ENCODE data around the gene ADAMTS12. TPM values are rescaled to one million over a fixed set of nuclear protein-coding genes. Genes with fewer than 3 reads are reported as not detected.
"Not testable (repeated sequence)": the region's sequence is repeated elsewhere in the genome, so short reads cannot be mapped to it uniquely, and the experiment has no call there.

ADAMTS12 gene
- total and polyA plus RNA-seq, 2 experiments from 2014 or later = 7.8 to 11.5 TPM

DNA sequence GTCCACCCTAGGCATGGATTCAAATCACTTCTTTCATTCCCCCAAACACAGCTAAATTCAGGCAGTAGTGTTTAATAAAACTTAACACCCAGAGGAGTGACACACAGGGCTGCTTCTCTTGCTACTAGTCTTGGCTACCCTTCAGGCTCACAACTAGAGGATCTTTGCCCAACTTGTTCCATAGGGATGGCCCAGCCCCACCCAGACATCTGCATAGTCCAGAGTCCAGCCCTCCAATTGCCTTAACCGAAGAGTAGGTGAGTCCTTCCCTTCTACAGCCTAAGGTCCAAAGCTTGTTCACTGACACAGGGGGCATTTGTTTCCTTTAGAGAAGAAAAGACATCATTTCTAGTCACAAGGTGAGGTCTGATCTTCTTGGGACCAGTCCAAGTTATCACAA is 29.2 kb upstream of the ADAMTS12 start:
- TF ChIP-seq EZH2 (IDR thresholded peaks at IDR 0.05; ENCODE audit: insufficient read depth, poor library complexity, severe bottlenecking) (no peak), EZH2phosphoT487 (IDR thresholded peaks at IDR 0.05; ENCODE audit: insufficient read depth, low read depth) (no peak)
- DNase-seq = no peak
- Histone ChIP-seq H2AFZ (no peak overlapping the region), H3K4me1 (ENCODE audit: insufficient read depth) (no peaks in the 10 kb centered on the region), H3K9ac (no peak overlapping the region), H3K9me2 (ENCODE audit: insufficient read depth) (no peaks in the 10 kb centered on the region), H3F3A (ENCODE audit: insufficient read depth) (no peaks in the 10 kb centered on the region), H4K20me1 (ENCODE audit: insufficient read depth) (no peaks in the 10 kb centered on the region), H3K36me3 (ENCODE audit: low read depth) (no peaks in the 10 kb centered on the region), H3K27me3 (replicated peaks; ENCODE audit: insufficient read depth) (no peaks in the 10 kb centered on the region), H3K4me3 (no peak overlapping the region), H3K79me2 (ENCODE audit: insufficient read depth) (no peaks in the 10 kb centered on the region), H3K4me2 (ENCODE audit: unreplicated experiment) (no peak overlapping the region), H3K9me3 (ENCODE audit: low read depth) (no peaks in the 10 kb centered on the region), H3K27ac (no peak overlapping the region)
- 93 to 94% methylated on average over 1 of the region's 1 CpG for WGBS, 2 experiments (ENCODE audit: low coverage in 1 of 2, low lambda C conversion rate in 2 of 2, missing lambda C conversion rate in 2 of 2)
- in situ Hi-C loops (cut with MboI) = no loop called here

DNA sequence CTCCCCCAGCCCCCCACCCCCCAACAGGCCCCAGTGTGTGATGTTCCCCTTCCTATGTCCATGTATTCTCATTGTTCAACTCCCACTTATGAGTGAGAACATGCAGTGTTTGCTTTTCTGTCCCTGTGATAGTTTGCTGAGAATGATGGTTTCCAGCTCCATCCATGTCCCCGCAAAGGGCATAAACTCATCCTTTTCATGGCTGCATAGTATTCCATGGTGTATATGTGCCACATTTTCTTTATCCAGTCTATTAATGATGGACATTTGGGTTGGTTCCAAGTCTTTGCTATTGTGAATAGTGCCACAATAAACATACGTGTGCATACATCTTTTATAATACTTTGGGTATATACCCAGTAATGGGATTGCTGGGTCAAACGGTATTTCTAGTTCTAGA is 23.1 kb upstream of the ADAMTS12 start:
- in situ Hi-C loops (cut with MboI); H4K20me1 ChIP-seq (ENCODE audit: insufficient read depth); H3K9me3 ChIP-seq (ENCODE audit: low read depth); H3F3A ChIP-seq (ENCODE audit: insufficient read depth); H3K4me1 ChIP-seq (ENCODE audit: insufficient read depth); H3K4me2 ChIP-seq (ENCODE audit: unreplicated experiment); H3K79me2 ChIP-seq (ENCODE audit: insufficient read depth); H3K27me3 ChIP-seq (replicated peaks; ENCODE audit: insufficient read depth); H3K36me3 ChIP-seq (ENCODE audit: low read depth); H3K9me2 ChIP-seq (ENCODE audit: insufficient read depth); H2AFZ ChIP-seq; H3K9ac ChIP-seq; H3K27ac ChIP-seq; H3K4me3 ChIP-seq; DNase-seq: not testable (repeated sequence)
- WGBS, 2 experiments (ENCODE audit: low coverage in 1 of 2, low lambda C conversion rate in 2 of 2, missing lambda C conversion rate in 2 of 2) = 80 to 86% methylated on average over 3 of the region's 3 CpGs

- H3F3A ChIP-seq (ENCODE audit: insufficient read depth); H4K20me1 ChIP-seq (ENCODE audit: insufficient read depth); H3K79me2 ChIP-seq (ENCODE audit: insufficient read depth); H3K4me3 ChIP-seq; in situ Hi-C loops (cut with MboI); H3K4me1 ChIP-seq (ENCODE audit: insufficient read depth); H3K27me3 ChIP-seq (replicated peaks; ENCODE audit: insufficient read depth); H3K36me3 ChIP-seq (ENCODE audit: low read depth); H2AFZ ChIP-seq; H3K9ac ChIP-seq; H3K27ac ChIP-seq; H3K9me3 ChIP-seq (ENCODE audit: low read depth); H3K4me2 ChIP-seq (ENCODE audit: unreplicated experiment); H3K9me2 ChIP-seq (ENCODE audit: insufficient read depth); DNase-seq: not testable (repeated sequence)
- 61 to 68% methylated on average over 7 of the region's 7 CpGs for WGBS, 2 experiments (ENCODE audit: low coverage in 1 of 2, low lambda C conversion rate in 2 of 2, missing lambda C conversion rate in 2 of 2)
Measured at GRCh38 chr5:33906248-33906647, 14.5 kb upstream of the ADAMTS12 start.

DNA sequence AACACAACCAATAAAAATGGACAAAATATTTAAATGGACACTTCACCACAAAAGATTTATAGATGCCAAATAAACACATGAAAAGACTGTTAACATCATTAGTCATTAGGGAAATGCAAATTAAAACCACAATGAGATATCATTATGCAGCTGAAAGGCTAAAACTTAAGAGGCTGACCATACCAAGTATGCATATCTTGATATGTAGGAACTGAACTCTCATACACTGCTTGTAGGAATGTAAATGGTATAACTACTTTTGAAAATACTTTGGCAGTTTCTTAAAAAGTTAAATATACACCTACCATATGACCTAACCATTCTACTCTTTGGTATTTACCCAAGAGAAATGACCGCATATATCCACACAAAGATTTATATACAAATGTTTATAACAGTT is 13.6 kb upstream of the ADAMTS12 start:
- no peak overlapping the region for H3K9ac ChIP-seq
- WGBS, 2 experiments (ENCODE audit: low coverage in 1 of 2, low lambda C conversion rate in 2 of 2, missing lambda C conversion rate in 2 of 2) = 97 to 98% methylated on average over 1 of the region's 1 CpG
- TF ChIP-seq EZH2phosphoT487 (IDR thresholded peaks at IDR 0.05; ENCODE audit: insufficient read depth, low read depth) (no peak), EZH2 (IDR thresholded peaks at IDR 0.05; ENCODE audit: insufficient read depth, poor library complexity, severe bottlenecking) (no peak)
- DNase-seq = no peak
- H3K4me3 ChIP-seq = no peak overlapping the region
- H2AFZ ChIP-seq = no peak overlapping the region
- no peaks in the 10 kb centered on the region for H4K20me1 ChIP-seq (ENCODE audit: insufficient read depth)
- no peak overlapping the region for H3K27ac ChIP-seq
- H3K4me1 ChIP-seq (ENCODE audit: insufficient read depth) = no peaks in the 10 kb centered on the region
- H3K9me3 ChIP-seq (ENCODE audit: low read depth) = no peaks in the 10 kb centered on the region
- H3K36me3 ChIP-seq (ENCODE audit: low read depth) = no peaks in the 10 kb centered on the region
- H3F3A ChIP-seq (ENCODE audit: insufficient read depth) = peaks cover 5% of the 10 kb centered on the region; the same call in 1 of the 2 replicates
- no peak overlapping the region for H3K4me2 ChIP-seq (ENCODE audit: unreplicated experiment)
- no peaks in the 10 kb centered on the region for H3K9me2 ChIP-seq (ENCODE audit: insufficient read depth)
- in situ Hi-C loops (cut with MboI) = no loop called here
- no peaks in the 10 kb centered on the region for H3K79me2 ChIP-seq (ENCODE audit: insufficient read depth)
- H3K27me3 ChIP-seq (replicated peaks; ENCODE audit: insufficient read depth) = no peaks in the 10 kb centered on the region

- Histone ChIP-seq H3K36me3 (ENCODE audit: low read depth) (no peaks in the 10 kb centered on the region), H3K27ac (no peak overlapping the region), H3K27me3 (replicated peaks; ENCODE audit: insufficient read depth) (no peaks in the 10 kb centered on the region), H4K20me1 (ENCODE audit: insufficient read depth) (no peaks in the 10 kb centered on the region), H3K9ac (no peak overlapping the region), H3K4me3 (no peak overlapping the region), H3K9me2 (ENCODE audit: insufficient read depth) (no peaks in the 10 kb centered on the region), H2AFZ (no peak overlapping the region), H3K9me3 (ENCODE audit: low read depth) (no peaks in the 10 kb centered on the region), H3K79me2 (ENCODE audit: insufficient read depth) (no peaks in the 10 kb centered on the region), H3K4me2 (ENCODE audit: unreplicated experiment) (no peak overlapping the region), H3F3A (ENCODE audit: insufficient read depth) (peaks cover 5% of the 10 kb centered on the region; the same call in 1 of the 2 replicates), H3K4me1 (ENCODE audit: insufficient read depth) (no peaks in the 10 kb centered on the region)
- in situ Hi-C loops (cut with MboI) = no loop called here
- no peak for TF ChIP-seq EZH2 (IDR thresholded peaks at IDR 0.05; ENCODE audit: insufficient read depth, poor library complexity, severe bottlenecking)
- no peak for TF ChIP-seq EZH2phosphoT487 (IDR thresholded peaks at IDR 0.05; ENCODE audit: insufficient read depth, low read depth)
- DNase-seq = no peak
- WGBS, 2 experiments (ENCODE audit: low coverage in 1 of 2, low lambda C conversion rate in 2 of 2, missing lambda C conversion rate in 2 of 2) = 66 to 81% methylated on average over 2 of the region's 2 CpGs
Measured at GRCh38 chr5:33903118-33903517, 11.3 kb upstream of the ADAMTS12 start.

All from GM23248 (cell line).